H1 (cell line): ENCODE results near the gene SLC38A8.

Experiments used
- CHD1 ChIP-seq: IDR thresholded peaks from 2 replicates; pipeline ENCODE4 v1.6.1; 2012; ENCODE audit warnings: low read depth, low read length, improper control_type of control experiment
- CTBP2 ChIP-seq: IDR thresholded peaks from 2 replicates; pipeline ENCODE4 v1.7.0; 2011; ENCODE audit warnings: borderline replicate concordance, mild to moderate bottlenecking, moderate library complexity, mixed read lengths, low read length; ENCODE audit not compliant: insufficient read depth, insufficient read length
- EGR1 ChIP-seq: IDR thresholded peaks from 2 replicates; pipeline ENCODE4 v1.6.1; 2011; ENCODE audit warnings: low read depth, low read length, borderline replicate concordance
- EP300 ChIP-seq, 2 experiments: IDR thresholded peaks; 1 replicate in 1 of 2; 2 replicates in 1 of 2; pipeline ENCODE4 v1.6.1; 2011 to 2012; ENCODE audit warnings: low read depth in 2 of 2, low read length in 2 of 2, mild to moderate bottlenecking in 2 of 2, borderline replicate concordance in 1 of 2, inconsistent platforms in 1 of 2, moderate library complexity in 1 of 2
- EZH2 ChIP-seq: fragments of 200-600 bp; sonication (generic); IDR thresholded peaks from 2 replicates; pipeline ENCODE4 v1.7.1; 2012; ENCODE audit warnings: low read depth, mild to moderate bottlenecking, moderate library complexity, low read length, inconsistent platforms; ENCODE audit not compliant: severe bottlenecking
- GABPA ChIP-seq: IDR thresholded peaks from 2 replicates; pipeline ENCODE4 v1.6.1; 2011; ENCODE audit warnings: mild to moderate bottlenecking, low read length, moderate library complexity, borderline replicate concordance; ENCODE audit not compliant: insufficient read depth
- JUN ChIP-seq: IDR thresholded peaks from 2 replicates; pipeline ENCODE4 v1.6.1; 2011; ENCODE audit warnings: low read depth, mild to moderate bottlenecking, improper control_type of control experiment, low read length
- POLR2AphosphoS5 ChIP-seq: IDR thresholded peaks from 2 replicates; pipeline ENCODE4 v1.6.1; 2011; ENCODE audit warnings: low read depth, low read length
- SIX5 ChIP-seq: IDR thresholded peaks from 2 replicates; pipeline ENCODE4 v1.6.1; 2011; ENCODE audit warnings: mild to moderate bottlenecking, low read depth, low read length
- SP4 ChIP-seq: IDR thresholded peaks from 2 replicates; pipeline ENCODE4 v1.6.1; 2012; ENCODE audit warnings: low read length, inconsistent platforms
- YY1 ChIP-seq: IDR thresholded peaks from 2 replicates; pipeline ENCODE4 v1.6.1; 2011; ENCODE audit warnings: low read depth, mild to moderate bottlenecking, low read length
- TF ChIP-seq, protein P1 (sequence below), 3 experiments: IDR thresholded peaks; 1 replicate in 2 of 3; 2 replicates in 1 of 3; pipeline versions ENCODE4 v1.5.1 to v1.6.1; 2011; ENCODE audit warnings: low read length in 3 of 3, mild to moderate bottlenecking in 3 of 3, inconsistent platforms in 2 of 3, low read depth in 1 of 3, moderate library complexity in 1 of 3; ENCODE audit not compliant: insufficient read depth in 1 of 3; ENCODE audit errors: control extremely low read depth in 1 of 3
- TF ChIP-seq, protein P2 (sequence below): IDR thresholded peaks from 2 replicates; pipeline ENCODE4 v1.6.1; 2012; ENCODE audit warnings: inconsistent platforms
- TF ChIP-seq, protein P3 (sequence below): IDR thresholded peaks from 2 replicates; pipeline ENCODE4 v1.6.1; 2011; ENCODE audit warnings: low read length, improper control_type of control experiment

GRCh38 chr16:83989300-83989699 is 53.3 kb downstream of the SLC38A8 start:
- TF ChIP-seq, protein P1, sequence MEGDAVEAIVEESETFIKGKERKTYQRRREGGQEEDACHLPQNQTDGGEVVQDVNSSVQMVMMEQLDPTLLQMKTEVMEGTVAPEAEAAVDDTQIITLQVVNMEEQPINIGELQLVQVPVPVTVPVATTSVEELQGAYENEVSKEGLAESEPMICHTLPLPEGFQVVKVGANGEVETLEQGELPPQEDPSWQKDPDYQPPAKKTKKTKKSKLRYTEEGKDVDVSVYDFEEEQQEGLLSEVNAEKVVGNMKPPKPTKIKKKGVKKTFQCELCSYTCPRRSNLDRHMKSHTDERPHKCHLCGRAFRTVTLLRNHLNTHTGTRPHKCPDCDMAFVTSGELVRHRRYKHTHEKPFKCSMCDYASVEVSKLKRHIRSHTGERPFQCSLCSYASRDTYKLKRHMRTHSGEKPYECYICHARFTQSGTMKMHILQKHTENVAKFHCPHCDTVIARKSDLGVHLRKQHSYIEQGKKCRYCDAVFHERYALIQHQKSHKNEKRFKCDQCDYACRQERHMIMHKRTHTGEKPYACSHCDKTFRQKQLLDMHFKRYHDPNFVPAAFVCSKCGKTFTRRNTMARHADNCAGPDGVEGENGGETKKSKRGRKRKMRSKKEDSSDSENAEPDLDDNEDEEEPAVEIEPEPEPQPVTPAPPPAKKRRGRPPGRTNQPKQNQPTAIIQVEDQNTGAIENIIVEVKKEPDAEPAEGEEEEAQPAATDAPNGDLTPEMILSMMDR (IDR thresholded peaks at IDR 0.05; ENCODE audit: control extremely low read depth in 1 of 3, insufficient read depth in 1 of 3, low read depth in 1 of 3, low read length in 3 of 3), result no peak
- TF ChIP-seq JUN, result no peak
- TF ChIP-seq CHD1, result no peak
- no peak for TF ChIP-seq YY1
- TF ChIP-seq, protein P2, sequence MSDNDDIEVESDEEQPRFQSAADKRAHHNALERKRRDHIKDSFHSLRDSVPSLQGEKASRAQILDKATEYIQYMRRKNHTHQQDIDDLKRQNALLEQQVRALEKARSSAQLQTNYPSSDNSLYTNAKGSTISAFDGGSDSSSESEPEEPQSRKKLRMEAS, result no peak
- TF ChIP-seq GABPA, result no peak
- no peak for TF ChIP-seq POLR2AphosphoS5
- no peak for TF ChIP-seq EZH2
- TF ChIP-seq EGR1, result no peak
- no peak for TF ChIP-seq CTBP2
- no peak for TF ChIP-seq SIX5
- no peak for TF ChIP-seq SP4
- no peak for TF ChIP-seq EP300 (IDR thresholded peaks at IDR 0.05; ENCODE audit: borderline replicate concordance in 1 of 2, low read depth in 2 of 2, low read length in 2 of 2)
- TF ChIP-seq, protein P3, sequence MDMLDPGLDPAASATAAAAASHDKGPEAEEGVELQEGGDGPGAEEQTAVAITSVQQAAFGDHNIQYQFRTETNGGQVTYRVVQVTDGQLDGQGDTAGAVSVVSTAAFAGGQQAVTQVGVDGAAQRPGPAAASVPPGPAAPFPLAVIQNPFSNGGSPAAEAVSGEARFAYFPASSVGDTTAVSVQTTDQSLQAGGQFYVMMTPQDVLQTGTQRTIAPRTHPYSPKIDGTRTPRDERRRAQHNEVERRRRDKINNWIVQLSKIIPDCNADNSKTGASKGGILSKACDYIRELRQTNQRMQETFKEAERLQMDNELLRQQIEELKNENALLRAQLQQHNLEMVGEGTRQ, result no peak
